A673 (cell line): ENCODE results near the gene PFN4.

Experiments used
- EZH2 ChIP-seq: fragments of 200-600 bp; sonication (generic); IDR thresholded peaks from 2 replicates; pipeline ENCODE4 v1.6.1; 2017; ENCODE audit warnings: borderline replicate concordance, low read depth, mild to moderate bottlenecking, mixed read lengths, antibody characterized with exemption, low read length; ENCODE audit not compliant: poor library complexity, severe bottlenecking
- TF ChIP-seq, protein P1 (sequence below): fragments of 300-800, 200-600 bp; sonication (generic); conservative IDR thresholded peaks from 2 replicates; pipeline ENCODE4 v1.5.1; 2017; ENCODE audit warnings: low read depth, mild to moderate bottlenecking, antibody characterized with exemption, low read length, moderate library complexity, mixed read lengths

DNA sequence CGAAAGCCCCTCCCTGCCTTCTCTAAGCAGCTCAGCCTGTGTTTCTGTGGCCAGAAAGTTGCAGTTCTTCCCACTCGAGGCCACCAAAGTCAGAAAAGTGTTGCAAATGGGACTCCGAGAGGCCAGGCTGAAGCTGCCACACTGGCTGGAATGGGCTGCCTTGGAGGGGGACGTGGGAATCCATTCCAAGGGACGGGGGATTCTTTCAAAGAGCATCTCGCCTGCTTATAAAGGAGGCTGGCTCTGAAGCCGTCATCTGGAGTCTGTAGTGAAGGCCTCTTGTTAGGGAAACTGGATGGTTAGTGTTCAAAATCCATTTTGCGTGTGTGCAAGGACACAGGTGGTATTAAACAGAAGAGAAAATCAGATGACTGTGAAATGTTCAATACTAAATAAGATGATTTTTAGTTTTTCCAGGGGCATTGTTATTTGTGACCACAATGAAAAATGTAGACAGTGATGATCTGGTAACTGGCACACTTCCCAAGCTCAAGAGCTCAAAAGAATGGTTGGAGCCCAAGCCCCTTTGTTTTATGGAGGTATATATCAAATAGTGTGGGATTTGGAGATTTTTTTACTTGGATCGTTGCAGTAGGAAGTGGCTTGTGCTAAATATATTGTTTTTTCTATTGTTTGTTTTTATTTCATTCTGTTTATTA, 917 bp upstream of the PFN4 start:
- no peak for TF ChIP-seq EZH2
- TF ChIP-seq, protein P1, sequence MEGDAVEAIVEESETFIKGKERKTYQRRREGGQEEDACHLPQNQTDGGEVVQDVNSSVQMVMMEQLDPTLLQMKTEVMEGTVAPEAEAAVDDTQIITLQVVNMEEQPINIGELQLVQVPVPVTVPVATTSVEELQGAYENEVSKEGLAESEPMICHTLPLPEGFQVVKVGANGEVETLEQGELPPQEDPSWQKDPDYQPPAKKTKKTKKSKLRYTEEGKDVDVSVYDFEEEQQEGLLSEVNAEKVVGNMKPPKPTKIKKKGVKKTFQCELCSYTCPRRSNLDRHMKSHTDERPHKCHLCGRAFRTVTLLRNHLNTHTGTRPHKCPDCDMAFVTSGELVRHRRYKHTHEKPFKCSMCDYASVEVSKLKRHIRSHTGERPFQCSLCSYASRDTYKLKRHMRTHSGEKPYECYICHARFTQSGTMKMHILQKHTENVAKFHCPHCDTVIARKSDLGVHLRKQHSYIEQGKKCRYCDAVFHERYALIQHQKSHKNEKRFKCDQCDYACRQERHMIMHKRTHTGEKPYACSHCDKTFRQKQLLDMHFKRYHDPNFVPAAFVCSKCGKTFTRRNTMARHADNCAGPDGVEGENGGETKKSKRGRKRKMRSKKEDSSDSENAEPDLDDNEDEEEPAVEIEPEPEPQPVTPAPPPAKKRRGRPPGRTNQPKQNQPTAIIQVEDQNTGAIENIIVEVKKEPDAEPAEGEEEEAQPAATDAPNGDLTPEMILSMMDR = no peak
